ENCODE results near the gene SLC17A2. TPM values are rescaled to one million over a fixed set of nuclear protein-coding genes. Genes with fewer than 3 reads are reported as not detected.

The SLC17A2 gene
- total RNA-seq, 1 donor from 2014 or later: not detected

DNA sequence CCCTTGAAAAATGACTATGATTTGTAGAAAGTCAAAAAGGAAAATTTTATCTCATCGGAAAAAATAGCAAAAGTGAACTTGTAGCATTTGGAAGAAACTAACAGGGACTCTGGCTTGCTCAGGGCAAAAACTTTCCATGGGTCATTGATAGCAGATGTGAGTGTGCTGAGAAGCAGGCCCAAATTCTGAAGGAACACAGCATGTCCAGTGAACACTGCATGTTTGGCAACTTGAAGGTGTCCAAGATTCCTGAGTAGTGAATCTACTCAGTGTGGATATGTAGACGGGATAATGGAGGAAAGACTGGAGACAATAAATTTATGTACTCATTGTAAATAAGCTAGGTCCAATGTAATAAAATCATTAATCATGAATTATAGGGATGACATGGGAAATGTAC is 8.2 kb downstream of the SLC17A2 start:
- H3K9ac ChIP-seq (ENCODE audit: low read depth in 1 of 3, low read length in 3 of 3): no peak overlapping the region
- H3K36me3 ChIP-seq (ENCODE audit: control insufficient read depth in 3 of 3, insufficient read depth in 3 of 3, low read length in 3 of 3): no peaks in the 10 kb centered on the region
- H3K27ac ChIP-seq (ENCODE audit: low read depth, low read length): no peak overlapping the region
- H3K4me1 ChIP-seq (ENCODE audit: control insufficient read depth in 3 of 3, insufficient read depth in 3 of 3, low read length in 3 of 3): no peaks in the 10 kb centered on the region
- H3K9me3 ChIP-seq (ENCODE audit: control insufficient read depth in 3 of 3, low read length in 3 of 3): no peaks in the 10 kb centered on the region
- H3K27me3 ChIP-seq (ENCODE audit: control insufficient read depth in 3 of 3, insufficient read depth in 3 of 3, low read length in 3 of 3): no peaks in the 10 kb centered on the region
- H3K4me3 ChIP-seq (ENCODE audit: low read length in 3 of 3): no peak overlapping the region

DNA sequence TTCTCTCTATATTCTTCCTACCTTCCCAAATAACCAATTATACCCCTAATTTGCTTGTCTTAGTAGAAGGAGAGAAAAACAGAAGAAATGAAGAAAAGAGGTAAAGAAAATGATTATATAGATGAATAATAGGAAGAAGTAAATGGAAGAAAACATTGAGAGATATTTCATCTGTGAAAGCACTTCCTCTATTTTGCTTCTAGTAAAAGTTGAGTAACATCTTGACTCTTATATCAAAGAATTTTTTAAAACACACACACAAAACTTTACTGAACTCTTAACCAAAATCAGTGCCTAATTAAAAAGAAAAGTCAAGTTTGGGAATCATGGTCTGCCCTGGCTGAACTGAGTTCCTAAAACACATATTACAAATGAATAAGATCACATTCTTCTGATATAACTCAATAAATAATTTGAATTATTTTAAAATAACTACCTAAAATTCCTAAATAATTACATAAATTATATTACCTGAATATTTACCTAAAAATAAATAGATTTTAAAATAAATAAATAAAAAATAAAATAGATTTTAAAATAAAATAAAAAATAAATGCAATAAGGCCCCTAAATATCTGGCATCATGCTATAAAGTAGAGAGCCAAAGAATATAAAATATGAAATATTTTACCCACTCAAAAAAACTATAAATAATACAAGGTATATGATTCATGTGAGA is 8.8 kb downstream of the SLC17A2 start:
- Histone ChIP-seq H3K27me3 (ENCODE audit: control insufficient read depth in 3 of 3, insufficient read depth in 3 of 3, low read length in 3 of 3) (no peaks in the 10 kb centered on the region), H3K27ac (ENCODE audit: low read depth, low read length) (no peak overlapping the region), H3K4me1 (ENCODE audit: control insufficient read depth in 3 of 3, insufficient read depth in 3 of 3, low read length in 3 of 3) (no peaks in the 10 kb centered on the region), H3K36me3 (ENCODE audit: control insufficient read depth in 3 of 3, insufficient read depth in 3 of 3, low read length in 3 of 3) (no peaks in the 10 kb centered on the region), H3K9me3 (ENCODE audit: control insufficient read depth in 3 of 3, low read length in 3 of 3) (no peaks in the 10 kb centered on the region), H3K9ac (ENCODE audit: low read depth in 1 of 3, low read length in 3 of 3) (no peak overlapping the region), H3K4me3 (ENCODE audit: low read length in 3 of 3) (no peak overlapping the region)

DNA sequence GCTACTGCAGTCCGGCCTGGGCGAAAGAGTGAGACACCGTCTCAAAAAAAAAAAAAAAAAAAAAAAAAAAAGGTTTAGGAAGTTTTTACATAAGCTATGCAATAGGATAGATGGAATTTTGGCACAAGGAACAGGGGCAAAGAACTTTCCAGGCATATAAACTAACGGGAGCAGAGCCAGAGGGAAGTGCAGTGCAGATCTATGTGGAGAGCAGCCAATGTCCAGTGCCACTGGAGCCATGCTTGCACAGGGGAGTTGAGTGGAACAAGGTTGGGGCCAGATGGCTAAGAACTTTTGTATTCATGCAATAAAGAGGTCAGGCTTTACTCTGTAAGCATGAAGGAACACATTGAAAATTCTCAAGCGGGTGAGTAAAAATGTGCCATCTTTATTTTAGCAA is 10.8 kb downstream of the SLC17A2 start:
- no peaks in the 10 kb centered on the region for H3K9me3 ChIP-seq (ENCODE audit: control insufficient read depth in 3 of 3, low read length in 3 of 3)
- no peaks in the 10 kb centered on the region for H3K4me1 ChIP-seq (ENCODE audit: control insufficient read depth in 3 of 3, insufficient read depth in 3 of 3, low read length in 3 of 3)
- no peak overlapping the region for H3K9ac ChIP-seq (ENCODE audit: low read depth in 1 of 3, low read length in 3 of 3)
- no peak overlapping the region for H3K4me3 ChIP-seq (ENCODE audit: low read length in 3 of 3)
- H3K27me3 ChIP-seq (ENCODE audit: control insufficient read depth in 3 of 3, insufficient read depth in 3 of 3, low read length in 3 of 3): peaks cover 0 to 3% (median 0%) of the 10 kb centered on the region in 3 donors
- H3K36me3 ChIP-seq (ENCODE audit: control insufficient read depth in 3 of 3, insufficient read depth in 3 of 3, low read length in 3 of 3): no peaks in the 10 kb centered on the region
- no peak overlapping the region for H3K27ac ChIP-seq (ENCODE audit: low read depth, low read length)

DNA sequence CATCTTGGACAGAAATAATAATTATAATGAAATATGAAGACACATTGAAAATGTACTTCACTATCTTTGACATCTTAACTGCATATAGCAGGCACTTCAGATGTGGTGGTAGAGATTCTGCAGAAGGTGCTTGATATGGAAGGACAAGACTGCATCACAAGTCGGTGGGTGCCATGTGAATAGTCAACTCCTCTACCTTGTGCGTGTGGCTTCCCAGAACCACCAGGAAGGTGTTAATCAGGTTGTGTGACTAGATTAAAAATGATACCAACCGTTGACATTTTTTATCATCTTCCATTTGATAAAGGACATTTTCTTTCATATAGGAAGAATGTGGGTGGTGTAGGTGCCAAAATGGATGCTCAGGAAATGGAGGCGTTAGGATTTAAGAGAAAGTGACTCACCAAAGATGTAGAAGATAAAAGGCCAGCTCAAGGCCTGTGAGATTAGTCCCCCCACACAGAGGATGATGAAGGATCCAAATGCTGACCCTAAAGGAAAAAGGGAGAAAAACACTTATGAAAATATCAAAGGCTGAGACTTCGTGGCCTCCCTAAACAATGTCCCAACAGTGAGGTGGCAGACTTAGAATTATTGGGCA is 12.3 kb downstream of the SLC17A2 start:
- H3K4me3 ChIP-seq (ENCODE audit: low read length in 3 of 3): no peak overlapping the region
- H3K27ac ChIP-seq (ENCODE audit: low read depth, low read length): no peak overlapping the region
- H3K36me3 ChIP-seq (ENCODE audit: control insufficient read depth in 3 of 3, insufficient read depth in 3 of 3, low read length in 3 of 3): no peaks in the 10 kb centered on the region
- H3K4me1 ChIP-seq (ENCODE audit: control insufficient read depth in 3 of 3, insufficient read depth in 3 of 3, low read length in 3 of 3): no peaks in the 10 kb centered on the region
- peaks cover 0 to 3% (median 0%) of the 10 kb centered on the region in 3 donors for H3K27me3 ChIP-seq (ENCODE audit: control insufficient read depth in 3 of 3, insufficient read depth in 3 of 3, low read length in 3 of 3)
- H3K9ac ChIP-seq (ENCODE audit: low read depth in 1 of 3, low read length in 3 of 3): no peak overlapping the region
- H3K9me3 ChIP-seq (ENCODE audit: control insufficient read depth in 3 of 3, low read length in 3 of 3): no peaks in the 10 kb centered on the region

DNA sequence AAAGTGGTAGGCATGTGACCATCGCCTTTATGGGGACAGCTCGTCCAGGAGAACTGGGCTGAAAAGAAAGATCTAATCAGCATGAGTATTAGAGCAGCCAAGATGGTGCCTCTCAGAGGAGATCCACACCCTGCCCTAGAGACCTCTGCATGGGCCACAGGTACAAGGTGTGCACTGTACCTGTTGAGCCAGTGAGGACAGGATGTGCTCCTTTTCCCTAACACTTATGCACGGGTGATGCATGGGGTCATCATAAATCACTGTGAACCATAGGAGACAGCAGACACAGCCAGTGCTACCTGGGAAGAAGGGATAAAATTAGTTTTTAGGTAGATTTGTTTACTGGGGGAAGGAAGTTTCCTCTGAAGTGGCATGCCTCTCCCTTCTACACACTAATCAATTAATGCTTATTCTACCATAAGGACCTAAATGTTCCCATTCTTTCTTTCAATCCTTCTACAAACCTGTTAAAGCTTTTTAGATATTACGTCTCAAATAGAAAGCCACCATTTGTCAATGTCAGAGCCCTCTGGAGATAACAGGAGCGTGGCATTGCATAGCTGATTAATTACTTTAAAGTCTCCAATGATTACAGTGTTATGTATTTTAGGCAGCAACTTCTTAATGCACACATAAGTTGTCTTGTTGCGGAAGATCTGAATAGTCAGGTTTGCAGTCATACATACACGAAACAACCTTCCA is 13.6 kb downstream of the SLC17A2 start:
- Histone ChIP-seq H3K4me3 (ENCODE audit: low read length in 3 of 3) (no peak overlapping the region), H3K9me3 (ENCODE audit: control insufficient read depth in 3 of 3, low read length in 3 of 3) (no peaks in the 10 kb centered on the region), H3K4me1 (ENCODE audit: control insufficient read depth in 3 of 3, insufficient read depth in 3 of 3, low read length in 3 of 3) (no peaks in the 10 kb centered on the region), H3K27me3 (ENCODE audit: control insufficient read depth in 3 of 3, insufficient read depth in 3 of 3, low read length in 3 of 3) (peaks cover 0 to 3% (median 0%) of the 10 kb centered on the region in 3 donors), H3K9ac (ENCODE audit: low read depth in 1 of 3, low read length in 3 of 3) (no peak overlapping the region), H3K36me3 (ENCODE audit: control insufficient read depth in 3 of 3, insufficient read depth in 3 of 3, low read length in 3 of 3) (no peaks in the 10 kb centered on the region), H3K27ac (ENCODE audit: low read depth, low read length) (no peak overlapping the region)

DNA sequence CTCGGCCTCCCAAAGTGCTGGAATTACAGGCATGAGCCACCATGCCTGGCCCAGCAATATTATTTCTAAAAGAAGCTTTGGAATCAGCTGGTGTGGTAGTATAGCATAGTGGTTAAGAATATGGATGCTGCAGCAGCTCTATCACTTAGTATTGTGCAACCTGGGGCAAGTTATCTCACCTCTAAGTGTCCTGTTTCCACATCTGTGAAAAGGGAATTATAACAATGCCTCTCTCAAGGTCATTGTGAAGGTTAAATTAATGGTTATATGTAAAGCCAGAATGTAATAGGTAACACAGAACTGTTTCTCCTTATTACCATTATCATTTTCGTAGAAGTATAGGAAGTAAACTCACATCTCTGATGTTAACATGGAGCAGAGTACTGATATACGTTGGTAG is 14.2 kb downstream of the SLC17A2 start:
- H3K4me1 ChIP-seq (ENCODE audit: control insufficient read depth in 3 of 3, insufficient read depth in 3 of 3, low read length in 3 of 3): no peaks in the 10 kb centered on the region

DNA sequence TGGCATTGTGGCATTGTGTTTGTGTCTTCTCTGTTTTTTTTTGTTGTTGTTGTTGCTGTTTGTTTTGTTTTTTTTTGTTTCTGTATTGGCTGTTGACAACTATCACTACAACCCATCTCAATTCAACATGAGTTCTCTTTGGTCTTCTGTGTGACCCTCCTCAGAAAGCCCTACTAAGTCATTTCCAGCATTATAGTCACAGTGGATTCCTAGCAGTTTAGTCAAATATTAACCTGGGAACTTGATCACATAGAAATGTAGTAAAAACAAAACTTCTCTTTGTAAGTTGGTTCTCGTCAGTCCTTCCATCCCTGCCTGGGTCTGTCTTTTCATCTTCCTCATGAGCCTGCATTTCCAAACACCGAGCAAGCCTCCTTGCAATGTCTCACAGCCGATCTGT is 16.8 kb downstream of the SLC17A2 start:
- H3K4me3 ChIP-seq (ENCODE audit: low read length in 3 of 3): no peak overlapping the region

More for the DNA sequence above, 14.2 kb downstream of the SLC17A2 start:
- Histone ChIP-seq H3K9ac (ENCODE audit: low read depth in 1 of 3, low read length in 3 of 3) (no peak overlapping the region), H3K36me3 (ENCODE audit: control insufficient read depth in 3 of 3, insufficient read depth in 3 of 3, low read length in 3 of 3) (no peaks in the 10 kb centered on the region), H3K4me3 (ENCODE audit: low read length in 3 of 3) (no peak overlapping the region), H3K27ac (ENCODE audit: low read depth, low read length) (no peak overlapping the region), H3K27me3 (ENCODE audit: control insufficient read depth in 3 of 3, insufficient read depth in 3 of 3, low read length in 3 of 3) (peaks cover 0 to 3% (median 0%) of the 10 kb centered on the region in 3 donors), H3K9me3 (ENCODE audit: control insufficient read depth in 3 of 3, low read length in 3 of 3) (no peaks in the 10 kb centered on the region)

DNA sequence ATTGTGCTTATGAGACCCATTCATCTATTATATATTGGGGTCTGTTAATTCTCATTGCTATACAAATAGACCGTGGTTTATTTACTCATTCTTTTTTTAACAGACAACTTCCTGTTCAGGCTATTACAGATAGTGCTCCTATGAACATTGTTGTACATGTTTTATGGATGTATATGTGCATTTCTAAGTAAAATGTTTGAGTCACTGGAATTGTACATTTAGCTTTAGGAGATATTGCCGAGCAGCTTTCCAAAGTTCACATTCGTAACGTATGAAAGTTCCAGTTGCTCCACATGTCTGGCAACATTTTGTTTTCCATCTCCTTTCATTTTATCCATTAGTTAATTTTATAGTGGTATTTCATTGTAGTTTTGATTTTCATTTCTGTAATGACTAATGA is 19.1 kb downstream of the SLC17A2 start:
- Histone ChIP-seq H3K9ac (ENCODE audit: low read depth in 1 of 3, low read length in 3 of 3) (no peak overlapping the region), H3K9me3 (ENCODE audit: control insufficient read depth in 3 of 3, low read length in 3 of 3) (no peaks in the 10 kb centered on the region), H3K4me3 (ENCODE audit: low read length in 3 of 3) (no peak overlapping the region), H3K27me3 (ENCODE audit: control insufficient read depth in 3 of 3, insufficient read depth in 3 of 3, low read length in 3 of 3) (peaks cover 0 to 3% (median 0%) of the 10 kb centered on the region in 3 donors), H3K36me3 (ENCODE audit: control insufficient read depth in 3 of 3, insufficient read depth in 3 of 3, low read length in 3 of 3) (no peaks in the 10 kb centered on the region), H3K27ac (ENCODE audit: low read depth, low read length) (no peak overlapping the region), H3K4me1 (ENCODE audit: control insufficient read depth in 3 of 3, insufficient read depth in 3 of 3, low read length in 3 of 3) (no peaks in the 10 kb centered on the region)

More for the DNA sequence above, 16.8 kb downstream of the SLC17A2 start:
- no peaks in the 10 kb centered on the region for H3K4me1 ChIP-seq (ENCODE audit: control insufficient read depth in 3 of 3, insufficient read depth in 3 of 3, low read length in 3 of 3)
- H3K27ac ChIP-seq (ENCODE audit: low read depth, low read length): no peak overlapping the region
- H3K9me3 ChIP-seq (ENCODE audit: control insufficient read depth in 3 of 3, low read length in 3 of 3): no peaks in the 10 kb centered on the region
- no peak overlapping the region for H3K9ac ChIP-seq (ENCODE audit: low read depth in 1 of 3, low read length in 3 of 3)
- H3K36me3 ChIP-seq (ENCODE audit: control insufficient read depth in 3 of 3, insufficient read depth in 3 of 3, low read length in 3 of 3): no peaks in the 10 kb centered on the region
- peaks cover 0 to 3% (median 0%) of the 10 kb centered on the region in 3 donors for H3K27me3 ChIP-seq (ENCODE audit: control insufficient read depth in 3 of 3, insufficient read depth in 3 of 3, low read length in 3 of 3)

DNA sequence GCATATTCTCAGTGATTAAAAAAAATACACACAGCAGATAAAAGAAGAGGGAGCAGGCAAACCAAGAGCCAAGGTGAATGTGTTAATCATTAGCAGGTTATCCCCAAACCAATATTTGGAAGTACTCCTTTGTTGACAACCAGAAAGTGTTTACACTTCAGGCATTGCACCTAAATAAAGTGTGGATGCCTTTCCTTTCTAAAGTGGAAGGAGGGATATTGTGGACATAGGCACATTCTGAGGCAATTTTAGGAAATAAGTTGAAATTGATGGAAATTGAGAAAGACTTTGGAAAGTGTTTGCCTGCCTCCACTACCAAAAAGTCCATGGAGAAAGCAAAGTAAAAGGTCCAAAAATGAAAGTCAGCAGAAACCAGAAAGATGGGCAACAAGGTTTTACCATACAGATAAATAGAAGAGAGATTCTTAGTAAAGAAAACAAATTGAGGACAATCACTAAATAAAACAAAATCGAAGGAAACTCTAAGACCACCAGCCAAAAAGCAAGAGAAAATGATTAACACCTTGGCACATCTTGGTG is 22.9 kb downstream of the SLC17A2 start:
- no peaks in the 10 kb centered on the region for H3K27me3 ChIP-seq (ENCODE audit: control insufficient read depth in 3 of 3, insufficient read depth in 3 of 3, low read length in 3 of 3)
- H3K4me1 ChIP-seq (ENCODE audit: control insufficient read depth in 3 of 3, insufficient read depth in 3 of 3, low read length in 3 of 3): no peaks in the 10 kb centered on the region
- no peaks in the 10 kb centered on the region for H3K36me3 ChIP-seq (ENCODE audit: control insufficient read depth in 3 of 3, insufficient read depth in 3 of 3, low read length in 3 of 3)
- H3K9me3 ChIP-seq (ENCODE audit: control insufficient read depth in 3 of 3, low read length in 3 of 3): no peaks in the 10 kb centered on the region
- no peak overlapping the region for H3K4me3 ChIP-seq (ENCODE audit: low read length in 3 of 3)
- H3K27ac ChIP-seq (ENCODE audit: low read depth, low read length): no peak overlapping the region
- no peak overlapping the region for H3K9ac ChIP-seq (ENCODE audit: low read depth in 1 of 3, low read length in 3 of 3)

Data from skeletal muscle tissue (tissue), 4 donors.